GM23248 (cell line): Measurements from ENCODE around the gene CCDC88C. TPM values are rescaled to one million over a fixed set of nuclear protein-coding genes. Genes with fewer than 3 reads are reported as not detected.

Source experiments
- DNase-seq: peaks from one replicate; pipeline ENCODE4 v3.0.0-alpha.2; 2015
- H2AFZ ChIP-seq: fragments of 200-600 bp; sonication (generic); 2 replicates; pipeline ENCODE4 v1.6.1; 2016; ENCODE audit warnings: antibody characterized with exemption
- H3F3A ChIP-seq: fragments of 200-600 bp; sonication (generic); 2 replicates; pipeline ENCODE4 v1.6.1; 2016; ENCODE audit warnings: mild to moderate bottlenecking, antibody characterized with exemption, mixed run types; ENCODE audit not compliant: insufficient read depth
- H3K27ac ChIP-seq: fragments of 200-600 bp; sonication (generic); 2 replicates; pipeline ENCODE4 v1.5.1; 2016; ENCODE audit warnings: mild to moderate bottlenecking
- H3K27me3 ChIP-seq: fragments of 200-600 bp; sonication (generic); replicated peaks from 2 replicates; pipeline ENCODE4 v1.6.1; 2016; ENCODE audit warnings: mild to moderate bottlenecking; ENCODE audit not compliant: insufficient read depth
- H3K36me3 ChIP-seq: fragments of 200-600 bp; sonication (generic); 2 replicates; pipeline ENCODE4 v1.6.1; 2016; ENCODE audit warnings: low read depth, mild to moderate bottlenecking
- H3K4me1 ChIP-seq: fragments of 200-600 bp; sonication (generic); 2 replicates; pipeline ENCODE4 v1.6.1; 2016; ENCODE audit warnings: mild to moderate bottlenecking; ENCODE audit not compliant: insufficient read depth
- H3K4me2 ChIP-seq: fragments of 200-600 bp; sonication (generic); one replicate; pipeline ENCODE4 v1.6.1; 2016; ENCODE audit warnings: mild to moderate bottlenecking; ENCODE audit not compliant: unreplicated experiment
- H3K4me3 ChIP-seq: fragments of 200-600 bp; sonication (generic); 2 replicates; pipeline ENCODE4 v1.5.1; 2016; ENCODE audit warnings: mild to moderate bottlenecking
- H3K79me2 ChIP-seq: fragments of 200-600 bp; sonication (generic); 2 replicates; pipeline ENCODE4 v1.6.1; 2016; ENCODE audit warnings: mild to moderate bottlenecking; ENCODE audit not compliant: insufficient read depth
- H3K9ac ChIP-seq: fragments of 200-600 bp; sonication (generic); 2 replicates; pipeline ENCODE4 v1.6.1; 2016; ENCODE audit warnings: mild to moderate bottlenecking
- H3K9me2 ChIP-seq: fragments of 200-600 bp; sonication (generic); 2 replicates; pipeline ENCODE4 v1.6.1; 2016; ENCODE audit warnings: mixed run types, mild to moderate bottlenecking, moderate library complexity; ENCODE audit not compliant: insufficient read depth
- H3K9me3 ChIP-seq: fragments of 200-600 bp; sonication (generic); one replicate; pipeline ENCODE4 v1.6.1; 2017; ENCODE audit warnings: low read depth
- H4K20me1 ChIP-seq: fragments of 200-600 bp; sonication (generic); 2 replicates; pipeline ENCODE4 v1.6.0; 2016; ENCODE audit not compliant: insufficient read depth
- EZH2 ChIP-seq: fragments of 200-600 bp; sonication (generic); IDR thresholded peaks from 2 replicates; pipeline ENCODE4 v1.6.1; 2018; ENCODE audit warnings: antibody characterized with exemption, mild to moderate bottlenecking; ENCODE audit not compliant: insufficient read depth, poor library complexity, severe bottlenecking
- EZH2phosphoT487 ChIP-seq: fragments of 200-600 bp; sonication (generic); IDR thresholded peaks from 2 replicates; pipeline ENCODE4 v1.6.1; 2018; ENCODE audit warnings: antibody characterized with exemption, moderate library complexity, mild to moderate bottlenecking, low read depth; ENCODE audit not compliant: insufficient read depth
- WGBS, 2 experiments: methylation state at CpG; one replicate each; pipeline ENCODE4 v1.1.6; 2015 to 2017; ENCODE audit warnings: low lambda C conversion rate in 2 of 2, low coverage in 1 of 2; ENCODE audit errors: missing lambda C conversion rate in 2 of 2; 5-methylcytosine and 5-hydroxymethylcytosine counted together
- in situ Hi-C: fragments of 300-500 bp; cut with MboI; formaldehyde crosslinking; loops from 2 replicates; pipeline ENCODE4 v1.15.0; 2020
- polyA plus RNA-seq: library from polyadenylated mRNA; unstranded; fragments of >200 nt; fragmentation: Nextera tagmentation; extraction: Ambion mirVana; gene quantifications from 2 replicates; pipeline ENCODE4 v1.2.1, GENCODE V29; 2016
- total RNA-seq: library from RNA; depleted of rRNA; stranded (reverse); fragments of >200 nt; shearing (Covaris generic); gene quantifications from 2 replicates; pipeline ENCODE4 v1.2.3, GENCODE V29; 2014

Gene CCDC88C
- total and polyA plus RNA-seq, 2 experiments from 2014 or later, result not detected

GRCh38 chr14:91401751-91402150 lies 15.9 kb downstream of the CCDC88C start:
- no peaks in the 10 kb centered on the region for H3F3A ChIP-seq
- H3K27ac ChIP-seq, result no peak overlapping the region
- no peak for DNase-seq
- H2AFZ ChIP-seq, result no peak overlapping the region
- no peaks in the 10 kb centered on the region for H4K20me1 ChIP-seq
- H3K4me2 ChIP-seq, result no peak overlapping the region
- H3K27me3 ChIP-seq, result peaks cover 35% of the 10 kb centered on the region
- in situ Hi-C loops, result no loop called here
- no peak for TF ChIP-seq EZH2phosphoT487
- TF ChIP-seq EZH2, result no peak
- WGBS, 2 experiments, result 73 to 79% methylated on average over 7 of the region's 7 CpGs
- H3K4me1 ChIP-seq, result no peaks in the 10 kb centered on the region
- H3K9ac ChIP-seq, result no peak overlapping the region
- no peaks in the 10 kb centered on the region for H3K79me2 ChIP-seq
- H3K9me3 ChIP-seq, result no peaks in the 10 kb centered on the region
- H3K9me2 ChIP-seq, result no peaks in the 10 kb centered on the region
- H3K36me3 ChIP-seq, result no peaks in the 10 kb centered on the region
- no peak overlapping the region for H3K4me3 ChIP-seq

GRCh38 chr14:91400696-91401095 lies 16.9 kb downstream of the CCDC88C start:
- H3K27ac ChIP-seq, result no peak overlapping the region
- TF ChIP-seq EZH2phosphoT487 (no peak), EZH2 (no peak)
- H3K4me1 ChIP-seq, result no peaks in the 10 kb centered on the region
- H3F3A ChIP-seq, result no peaks in the 10 kb centered on the region
- in situ Hi-C loops, result no loop called here
- DNase-seq, result no peak
- H3K27me3 ChIP-seq, result peaks cover 46% of the 10 kb centered on the region
- WGBS, 2 experiments, result 63 to 83% methylated on average over 1 of the region's 1 CpG
- H3K9ac ChIP-seq, result no peak overlapping the region
- H3K36me3 ChIP-seq, result no peaks in the 10 kb centered on the region
- no peaks in the 10 kb centered on the region for H3K9me3 ChIP-seq
- no peak overlapping the region for H3K4me3 ChIP-seq
- H3K9me2 ChIP-seq, result no peaks in the 10 kb centered on the region
- H3K4me2 ChIP-seq, result no peak overlapping the region
- no peaks in the 10 kb centered on the region for H3K79me2 ChIP-seq
- no peak overlapping the region for H2AFZ ChIP-seq
- no peaks in the 10 kb centered on the region for H4K20me1 ChIP-seq

GRCh38 chr14:91399868-91400640 lies 17.6 kb downstream of the CCDC88C start:
- TF ChIP-seq EZH2phosphoT487, result no peak
- TF ChIP-seq EZH2, result no peak
- Histone ChIP-seq H3K27ac (no peak overlapping the region), H3K9me3 (no peaks in the 10 kb centered on the region), H3K4me3 (no peak overlapping the region), H3K4me2 (no peak overlapping the region), H3K9ac (no peak overlapping the region), H3K9me2 (no peaks in the 10 kb centered on the region), H3F3A (no peaks in the 10 kb centered on the region), H3K79me2 (no peaks in the 10 kb centered on the region), H4K20me1 (no peaks in the 10 kb centered on the region), H3K27me3 (peaks cover 46% of the 10 kb centered on the region), H2AFZ (no peak overlapping the region), H3K36me3 (no peaks in the 10 kb centered on the region), H3K4me1 (no peaks in the 10 kb centered on the region)
- no peak for DNase-seq
- WGBS, 2 experiments, result 75 to 80% methylated on average over 19 to 20 of the region's 20 CpGs
- in situ Hi-C loops, result no loop called here

GRCh38 chr14:91398707-91399106 lies 18.9 kb downstream of the CCDC88C start:
- Histone ChIP-seq H2AFZ (no peak overlapping the region), H3K4me3 (no peak overlapping the region), H3F3A (no peaks in the 10 kb centered on the region), H3K4me2 (no peak overlapping the region), H3K36me3 (no peaks in the 10 kb centered on the region), H4K20me1 (no peaks in the 10 kb centered on the region), H3K27ac (no peak overlapping the region), H3K27me3 (peaks cover 45% of the 10 kb centered on the region), H3K4me1 (no peaks in the 10 kb centered on the region), H3K9me3 (no peaks in the 10 kb centered on the region), H3K9ac (no peak overlapping the region), H3K79me2 (no peaks in the 10 kb centered on the region), H3K9me2 (no peaks in the 10 kb centered on the region)
- 57 to 68% methylated on average over 6 of the region's 6 CpGs for WGBS, 2 experiments
- TF ChIP-seq EZH2phosphoT487 (no peak), EZH2 (no peak)
- in situ Hi-C loops, result no loop called here
- no peak for DNase-seq
